NCI-H1105 (cell line): ENCODE measurements around the gene NEAT1.
"Not testable (repeated sequence)": the region's sequence is repeated elsewhere in the genome, so short reads cannot be mapped to it uniquely, and the experiment has no call there.

ENCODE experiments used
- DNase-seq: peaks from one replicate; lab custom pipeline; 2025; lab: John Stamatoyannopoulos, UW

The NEAT1 gene

GRCh38 chr11:65452806-65453490 is 30.4 kb downstream of the NEAT1 start:
- no peak for DNase-seq

DNA sequence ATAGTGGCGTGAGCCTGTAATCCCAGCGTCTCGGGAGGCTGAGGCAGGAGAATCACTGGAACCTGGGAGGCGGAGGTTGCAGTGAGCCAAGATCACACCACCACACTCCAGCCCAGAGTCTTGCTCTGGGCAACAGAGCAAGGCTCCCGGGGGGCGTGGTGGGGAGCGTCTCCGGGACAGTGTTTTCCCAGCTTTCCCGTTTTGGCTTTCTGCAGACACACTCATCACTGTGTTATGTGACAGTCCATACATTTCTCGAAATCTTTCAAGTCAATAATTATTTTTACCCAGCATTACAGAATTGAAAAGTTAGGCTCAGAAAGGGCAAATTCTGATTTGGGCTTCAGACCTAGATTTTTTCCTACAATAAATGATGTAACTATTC is 31.7 kb downstream of the NEAT1 start:
- no peak for DNase-seq

- peak; percentile 82 for DNase-seq
Observed at GRCh38 chr11:65454696-65455456, 32.3 kb downstream of the NEAT1 start.

DNA sequence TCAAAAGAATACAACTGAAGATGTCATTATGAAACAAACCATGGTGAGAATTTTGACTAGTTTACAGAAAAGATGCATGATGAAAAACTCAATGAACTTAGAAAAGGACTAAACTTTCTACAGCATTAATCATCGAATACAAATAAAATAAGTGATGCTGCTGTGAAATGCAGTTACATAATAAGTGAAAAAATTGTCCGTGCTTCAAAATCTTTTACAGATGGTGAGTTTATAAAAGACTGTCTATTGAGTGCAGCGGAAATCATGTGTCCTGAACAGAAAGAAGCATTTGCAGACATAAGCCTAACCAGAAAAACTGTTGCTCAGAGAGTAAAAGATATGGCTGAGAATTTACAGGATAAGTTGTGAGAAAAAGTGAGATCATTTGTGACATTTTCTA is 33.8 kb downstream of the NEAT1 start:
- DNase-seq, result no peak

DNA sequence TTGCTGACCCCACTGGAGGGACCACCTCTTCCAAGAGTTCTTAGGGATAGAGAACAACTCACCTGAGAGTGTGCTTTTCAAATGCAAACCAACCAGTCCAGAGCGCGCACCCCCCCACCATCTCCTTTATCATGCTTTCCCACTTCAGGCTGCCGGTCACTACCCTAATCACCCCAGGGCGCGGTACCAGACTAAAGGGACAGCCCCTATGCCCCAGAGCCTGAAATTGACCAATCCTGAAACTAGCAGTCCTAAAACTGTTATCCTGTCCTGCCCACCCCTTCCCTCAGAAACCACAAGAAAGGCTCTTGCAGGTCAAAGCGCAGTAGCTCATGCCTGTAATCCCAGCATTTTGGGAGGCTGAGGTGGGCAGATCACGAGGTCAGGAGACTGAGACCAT is 37.0 kb downstream of the NEAT1 start:
- DNase-seq, result no peak

DNA sequence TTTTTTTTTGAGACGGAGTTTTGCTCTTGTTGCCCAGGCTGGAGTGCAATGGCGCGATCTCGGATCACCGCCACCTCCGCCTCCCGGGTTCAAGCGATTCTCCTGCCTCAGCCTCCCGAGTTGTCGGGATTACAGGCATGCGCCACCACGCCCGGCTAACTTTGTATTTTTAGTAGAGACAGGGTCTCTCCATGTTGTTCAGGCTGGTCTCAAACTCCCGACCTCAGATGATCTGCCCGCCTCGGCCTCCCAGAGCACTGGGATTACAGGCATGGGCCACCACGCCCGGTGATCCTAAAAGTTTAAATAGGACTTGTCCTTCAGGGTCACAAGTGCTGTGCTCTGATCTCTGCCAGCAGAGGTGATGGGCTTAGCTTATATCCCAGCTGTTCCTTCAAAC is 42.9 kb downstream of the NEAT1 start:
- not testable (repeated sequence) for DNase-seq

- DNase-seq, result not testable (repeated sequence)
Observed at GRCh38 chr11:65467306-65467705, 44.7 kb downstream of the NEAT1 start.

GRCh38 chr11:65468874-65469333 is 46.3 kb downstream of the NEAT1 start:
- DNase-seq, result peak; percentile 51

DNA sequence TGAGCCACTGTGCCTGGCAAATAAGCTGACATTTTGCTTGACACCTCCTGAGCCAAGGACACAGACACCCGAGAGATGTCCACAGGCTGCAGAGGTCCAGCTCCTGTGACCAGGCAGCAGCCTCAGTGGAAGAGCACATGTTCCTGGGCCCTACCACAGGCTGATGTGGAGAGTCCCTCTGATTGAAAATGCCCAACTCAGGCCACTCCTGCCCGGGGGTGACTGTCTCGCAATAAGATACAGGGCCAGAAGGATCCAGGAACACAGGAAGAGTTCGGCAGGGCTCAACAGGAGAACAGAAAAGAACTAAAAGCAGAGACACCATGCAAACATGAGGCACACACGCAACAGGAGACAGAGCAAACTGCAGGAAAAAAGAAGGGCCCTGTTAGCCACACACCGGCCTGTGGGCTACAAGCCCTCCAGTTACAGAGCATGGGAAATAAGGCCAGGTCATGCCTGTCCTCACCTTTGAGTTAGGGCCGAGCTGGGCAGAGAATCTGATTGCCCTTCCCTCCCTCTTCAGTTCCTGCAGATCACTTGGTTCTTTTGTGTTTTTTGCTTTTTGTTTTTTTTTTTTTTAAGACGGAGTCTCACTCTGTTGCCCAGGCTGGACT is 47.9 kb downstream of the NEAT1 start:
- no peak for DNase-seq

DNA sequence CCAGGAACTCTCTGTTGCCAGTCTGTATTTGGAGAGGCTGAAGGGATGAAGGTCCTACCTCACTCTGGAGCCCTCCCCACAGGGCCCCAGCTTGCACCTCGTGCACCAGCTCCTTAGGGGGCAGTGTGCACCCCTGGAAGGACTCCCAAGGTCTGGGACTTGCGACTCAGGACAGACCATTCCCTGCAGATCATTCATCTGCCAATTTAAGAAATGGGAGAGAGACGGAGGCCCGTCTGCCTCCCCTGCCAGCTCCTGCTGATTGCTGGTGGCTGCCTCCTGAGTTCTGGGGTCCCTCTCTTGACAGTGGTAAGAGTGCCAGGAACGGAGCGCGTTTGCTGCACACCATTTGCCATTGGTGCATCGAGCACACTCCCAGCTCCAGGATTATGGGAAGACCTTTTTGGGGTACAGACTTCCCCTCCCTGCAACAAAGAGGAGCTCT is 48.9 kb downstream of the NEAT1 start:
- peak; percentile 22 for DNase-seq

DNA sequence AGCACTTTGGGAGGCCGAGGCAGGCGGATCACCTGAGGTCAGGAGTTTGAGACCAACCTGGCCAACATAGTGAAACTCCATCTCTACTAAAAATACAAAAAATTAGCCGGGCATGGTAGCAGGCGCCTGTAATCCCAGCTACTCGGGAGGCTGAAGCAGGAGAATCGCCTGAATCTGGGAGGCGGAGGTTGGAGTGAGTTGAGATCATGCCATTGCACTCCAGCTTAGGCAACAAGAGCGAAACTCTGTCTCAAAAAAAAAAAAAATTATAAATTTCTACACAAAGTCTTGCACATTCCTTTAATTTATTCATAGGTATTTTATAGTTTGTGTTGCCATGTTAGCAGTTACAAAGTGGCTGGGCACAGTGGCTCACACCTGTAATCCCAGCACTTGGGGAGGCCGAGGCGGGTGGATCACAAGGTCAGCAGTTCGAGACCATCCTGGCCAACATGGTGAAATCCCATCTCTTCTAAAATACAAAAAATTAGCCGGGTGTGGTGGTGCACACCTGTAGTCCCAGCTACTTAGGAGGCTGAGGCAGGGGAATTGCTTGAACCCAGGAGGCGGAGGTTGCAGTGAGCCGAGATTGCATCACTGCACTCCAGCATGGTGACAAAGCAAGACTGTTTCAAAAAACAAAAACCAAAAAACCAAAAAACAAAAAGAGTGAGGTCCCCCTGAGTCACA is 50.1 kb downstream of the NEAT1 start:
- DNase-seq, result not testable (repeated sequence)

DNA sequence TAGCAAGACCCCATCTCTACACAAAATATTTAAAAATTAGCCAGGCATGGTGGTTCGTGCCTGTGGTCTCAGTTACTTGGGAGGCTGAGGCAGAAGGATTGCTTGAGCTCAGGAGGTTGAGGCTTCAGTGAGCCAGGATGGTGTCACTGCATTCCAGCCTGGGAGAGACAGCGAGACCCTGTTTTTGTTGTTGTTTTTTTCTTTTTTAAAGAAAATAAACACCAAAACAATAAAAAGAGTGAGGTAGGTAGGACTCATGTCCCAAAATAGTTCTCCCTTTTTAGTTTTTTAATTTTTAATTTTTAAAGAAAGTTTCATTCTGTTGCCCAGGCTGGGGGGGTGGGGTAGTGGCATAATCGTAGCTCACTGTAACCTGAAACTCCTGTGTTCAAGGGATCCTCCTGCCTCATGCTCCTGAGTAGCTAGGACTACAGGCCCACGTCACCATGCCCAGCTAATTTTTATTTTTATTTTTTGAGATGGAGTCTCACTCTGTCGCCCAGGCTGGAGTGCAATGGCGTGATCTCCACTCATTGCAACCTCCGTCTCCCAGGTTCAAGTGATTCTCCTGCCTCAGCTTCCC is 50.8 kb downstream of the NEAT1 start:
- DNase-seq, result no peak

DNA sequence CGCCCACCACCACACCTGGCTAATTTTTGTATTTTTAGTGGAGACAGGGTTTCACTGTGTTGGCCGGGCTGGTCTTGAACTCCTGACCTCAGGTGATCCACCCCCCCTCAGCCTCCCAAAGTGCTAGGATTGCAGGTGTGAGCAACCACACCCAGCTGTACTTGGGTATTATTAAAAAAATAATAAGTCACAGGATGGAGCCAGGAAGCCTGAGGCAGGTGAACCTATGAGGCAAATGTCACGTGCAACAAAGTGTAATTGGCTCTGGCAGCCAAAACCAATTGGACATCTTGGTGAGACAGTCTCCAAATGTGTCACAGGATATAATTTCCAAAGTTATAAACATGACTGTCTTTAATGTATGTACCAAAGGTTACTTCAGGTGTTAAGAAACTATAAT is 52.3 kb downstream of the NEAT1 start:
- no peak for DNase-seq

DNA sequence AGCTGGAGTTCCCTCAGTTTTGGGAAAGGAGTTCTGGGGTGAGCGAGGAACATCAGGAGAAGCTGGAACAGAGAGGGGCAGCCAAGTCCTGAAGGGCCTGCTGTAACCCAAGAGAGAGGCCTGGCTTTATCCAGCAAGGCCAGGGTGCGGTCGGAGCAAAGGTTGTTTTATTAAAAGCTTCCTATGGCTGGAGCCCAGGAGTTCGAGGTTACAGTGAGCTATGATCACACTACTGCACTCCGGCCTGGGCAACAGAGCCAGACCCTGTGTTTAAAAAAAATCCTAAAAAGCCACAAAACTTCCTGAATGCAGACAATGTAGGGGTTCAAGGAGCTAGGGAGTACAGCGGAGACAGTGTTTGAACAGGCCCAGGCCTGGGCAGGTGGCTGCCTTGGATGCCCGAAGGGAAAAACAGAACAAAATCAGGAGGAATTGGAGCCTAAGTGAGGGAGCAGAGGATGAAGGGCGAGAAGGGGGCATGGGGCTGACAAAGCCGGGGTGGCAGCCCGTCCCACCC is 54.1 kb downstream of the NEAT1 start:
- DNase-seq, result no peak

DNA sequence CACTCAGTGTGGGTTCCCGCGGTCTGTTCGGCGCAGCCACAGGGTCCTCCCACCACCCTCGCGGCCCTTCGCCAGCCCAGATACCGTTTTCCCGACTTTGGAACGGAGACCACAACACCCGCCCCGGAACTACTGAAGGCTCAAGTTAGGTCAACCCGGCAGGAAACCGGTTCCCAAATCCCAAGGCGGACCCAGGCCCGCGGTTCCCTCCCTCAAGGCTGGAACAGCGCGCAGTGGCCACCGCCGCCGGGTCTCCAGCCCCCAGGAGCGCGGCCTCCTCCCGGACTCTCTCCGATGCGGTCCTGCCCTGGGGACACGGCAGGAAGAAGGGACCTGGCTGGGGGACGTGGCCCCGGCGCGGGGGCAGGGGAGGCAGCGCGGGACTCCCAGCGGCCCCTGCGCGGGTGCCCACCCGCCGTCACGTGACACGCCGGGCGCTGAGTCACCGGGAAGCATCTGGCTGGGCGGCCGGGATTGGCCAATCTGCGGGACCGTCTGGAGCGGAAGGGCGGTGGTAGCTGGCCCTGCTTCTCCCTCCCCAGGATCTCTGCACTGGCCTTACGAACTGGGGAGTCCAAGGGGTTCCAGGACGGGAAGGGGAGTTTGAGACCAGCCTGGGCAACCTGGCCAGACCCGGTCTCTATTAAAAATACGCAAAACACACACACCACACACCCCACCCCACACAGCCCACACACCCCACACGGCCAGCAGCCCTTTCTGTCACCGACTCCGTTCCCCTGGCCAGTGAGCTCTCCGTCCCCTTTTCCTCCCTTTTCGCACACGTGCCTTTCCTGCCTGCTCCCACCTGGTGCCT is 54.8 kb downstream of the NEAT1 start:
- peak; percentile 89 for DNase-seq

- DNase-seq, result no peak
Observed at GRCh38 chr11:65478388-65479183, 56.0 kb downstream of the NEAT1 start.

DNA sequence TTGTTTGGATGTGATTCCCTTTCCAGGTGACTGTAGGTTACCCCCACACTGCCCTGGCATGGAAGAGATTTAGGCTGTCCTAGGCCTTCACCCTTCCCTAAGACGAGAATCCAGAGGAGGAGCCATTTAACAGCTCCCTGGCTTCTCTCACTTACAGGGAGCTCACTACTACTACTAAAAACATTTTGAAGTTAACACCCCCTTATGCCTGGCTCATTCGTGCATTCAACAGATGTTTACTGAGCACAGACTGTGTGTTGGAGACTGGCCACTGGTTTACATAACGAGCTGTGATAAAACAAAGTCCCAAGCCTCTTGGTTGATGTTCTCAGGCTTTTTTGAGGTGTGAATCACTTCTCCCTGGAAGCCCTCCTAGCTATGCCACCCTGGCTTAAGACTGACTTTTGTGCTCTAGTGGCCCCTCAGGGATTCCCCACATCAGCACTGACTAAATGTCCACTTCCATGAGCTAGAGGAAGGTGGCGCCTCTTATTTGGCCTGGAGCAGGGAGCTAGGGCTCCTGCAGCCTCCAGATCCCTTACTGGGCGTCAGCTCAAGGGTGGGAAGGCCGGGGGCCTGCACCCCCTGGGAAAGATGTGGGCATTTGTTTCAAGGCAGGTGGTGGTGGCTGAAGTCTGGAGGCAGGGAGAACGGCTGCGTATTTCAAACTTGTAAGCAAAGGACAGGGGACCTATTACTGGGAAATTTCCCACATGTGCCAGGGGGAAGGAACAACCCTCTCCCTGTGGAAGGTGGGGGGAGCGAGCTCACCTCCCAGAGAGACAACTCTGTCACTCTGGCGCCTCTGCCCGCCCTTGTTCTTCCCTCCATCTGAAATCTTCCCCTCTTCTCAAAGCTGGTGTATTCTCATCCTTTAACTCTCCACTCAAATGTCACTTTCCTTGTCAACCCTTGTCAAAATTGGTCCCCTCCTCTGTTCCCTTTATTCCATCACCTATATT is 56.9 kb downstream of the NEAT1 start:
- no peak for DNase-seq

DNA sequence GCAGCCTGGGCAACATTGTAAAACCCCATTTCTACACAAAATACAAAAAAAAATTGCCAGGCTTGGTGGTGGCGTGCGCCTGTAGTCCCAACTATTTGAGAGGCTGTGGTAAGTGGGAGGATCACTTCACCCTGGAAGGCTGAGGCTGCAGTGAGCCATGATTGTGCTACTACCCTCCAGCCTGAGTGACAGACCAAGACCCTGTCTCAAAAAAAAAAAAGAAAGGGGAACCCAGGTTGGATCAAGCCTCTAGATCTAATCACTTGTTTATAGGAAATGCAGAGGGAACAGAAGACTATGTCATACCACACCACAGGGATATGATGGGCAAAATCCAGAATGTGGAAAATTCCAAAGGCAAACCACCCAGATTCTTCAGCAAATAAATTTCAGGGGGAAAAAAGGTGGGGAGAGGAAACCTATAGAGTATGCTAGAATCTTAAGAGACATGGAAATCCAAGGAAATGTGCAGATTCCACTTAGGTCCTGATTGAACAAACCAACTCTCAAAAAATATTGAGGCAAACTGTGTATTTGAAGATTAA is 59.8 kb downstream of the NEAT1 start:
- DNase-seq, result no peak

DNA sequence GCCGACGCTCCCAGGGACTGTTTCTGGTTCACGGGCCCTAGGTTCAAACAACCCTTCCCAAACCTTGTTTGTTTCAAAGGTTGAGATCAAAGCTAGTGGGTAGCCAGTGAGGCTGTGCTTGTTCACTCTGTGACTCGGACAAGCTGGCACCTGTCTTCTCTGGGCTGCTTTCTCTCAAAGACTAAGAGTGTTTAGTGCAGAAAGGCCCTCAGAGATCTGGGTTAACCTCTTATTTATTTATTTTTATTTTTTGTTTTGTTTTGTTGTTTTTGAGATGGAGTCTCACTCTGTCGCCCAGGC is 63.3 kb downstream of the NEAT1 start:
- DNase-seq, result no peak
